HG03457 (cell line): ENCODE measurements around the gene PPP1R10.
A peak's percentile ranks its signal among the peaks of the same experiment; 100 is the strongest.

Experiments used
- ATAC-seq: cut with Tn5 transposase; IDR thresholded peaks from one replicate; pipeline ENCODE4 v1.9.1; 2021; ENCODE audit warnings: moderate number of reproducible peaks; ENCODE audit not compliant: unreplicated experiment

The PPP1R10 gene

GRCh38 chr6:30557683-30557981, 59.4 kb downstream of the PPP1R10 start:
- ATAC-seq = no peak

DNA sequence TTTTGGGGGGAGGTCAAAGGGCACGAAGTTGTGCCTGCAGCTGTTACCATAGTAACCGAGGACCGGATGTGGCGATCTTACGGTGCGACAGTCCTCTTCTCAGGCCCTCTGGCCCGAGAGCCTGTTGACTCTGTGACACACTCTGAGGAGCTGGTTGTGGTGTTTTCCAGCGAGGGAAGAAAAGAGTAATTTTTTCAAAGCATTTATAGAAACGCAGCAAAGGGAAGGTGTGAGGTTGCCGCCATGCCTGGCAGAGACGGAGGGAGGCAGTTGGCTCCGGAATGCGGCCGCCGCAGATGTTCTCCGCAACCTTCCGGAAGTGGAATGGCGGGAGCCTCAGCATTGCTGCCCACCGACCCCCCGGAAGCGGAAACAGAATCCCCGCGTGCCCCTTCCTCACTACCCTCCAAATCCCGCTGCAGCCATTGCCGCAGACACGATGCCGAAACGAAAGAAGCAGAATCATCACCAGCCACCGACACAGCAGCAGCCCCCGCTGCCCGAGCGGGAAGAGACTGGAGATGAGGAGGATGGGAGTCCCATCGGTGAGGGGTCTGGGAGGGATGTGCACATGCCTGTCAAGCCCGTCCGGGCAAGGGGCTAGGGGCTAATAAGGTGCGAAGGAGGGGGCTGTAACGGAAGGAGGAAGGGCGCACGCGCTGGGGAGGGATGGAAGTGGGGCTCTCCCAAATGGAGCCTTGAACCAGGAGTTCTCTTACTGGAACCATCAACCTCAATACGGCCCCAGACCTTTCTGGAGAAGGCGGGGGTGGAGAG, 59.9 kb downstream of the PPP1R10 start, which contains the start of gene PRR3:
Gene PRR3, plus strand, starts transcription at position 390 of the 777 bp plus-strand sequence. Its CDS starts 50 bp downstream, at position 440.
- ATAC-seq = peak; percentile 39

DNA sequence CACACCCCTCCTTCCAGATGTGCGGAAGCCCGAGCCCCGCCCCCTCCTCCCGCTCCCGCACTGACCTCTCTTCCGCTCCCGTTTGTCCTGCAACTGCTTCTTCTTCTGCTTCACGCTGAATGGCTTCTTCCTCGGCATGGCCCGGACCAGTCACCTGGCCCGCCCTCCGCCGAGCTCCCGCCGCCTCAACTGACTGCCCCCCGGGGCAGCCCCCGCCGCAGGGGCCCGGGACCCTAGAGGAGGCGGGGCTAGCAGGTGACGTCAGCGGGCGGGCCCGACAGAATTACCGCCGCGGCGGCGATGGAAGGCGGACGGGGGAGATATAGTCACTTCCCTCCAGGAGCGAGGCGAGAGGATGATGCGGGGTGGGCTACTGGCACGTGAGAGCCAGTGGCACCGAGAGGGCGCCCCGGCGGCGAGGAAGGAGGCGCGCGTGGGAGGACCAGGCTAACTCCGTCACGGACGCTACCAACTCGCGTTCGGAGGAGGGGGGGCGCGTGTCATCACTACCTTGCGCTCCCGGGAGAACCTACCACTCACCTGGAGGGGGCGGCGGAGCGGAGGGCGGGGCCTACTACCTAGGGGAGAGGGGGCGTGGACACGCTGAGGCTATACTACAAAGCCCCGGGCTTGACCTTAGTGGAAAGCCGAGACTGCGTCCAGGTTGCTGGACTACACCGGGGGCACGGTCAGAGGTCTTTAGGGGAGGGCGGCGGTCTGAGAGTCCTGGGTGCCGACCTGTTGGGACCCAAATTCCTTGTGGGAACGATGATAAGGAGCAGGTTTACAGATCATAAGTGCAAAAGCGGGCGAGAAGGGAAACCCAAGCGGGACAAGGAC, 60.8 kb downstream of the PPP1R10 start, which contains the start of gene GNL1:
Gene GNL1, minus strand, starts transcription at position 424 of the 840 bp plus-strand sequence. Its CDS starts 286 bp downstream, at position 138.
- peak; percentile 58 for ATAC-seq

- ATAC-seq = no peak
These were observed 61.3 kb downstream of the PPP1R10 start for GRCh38 chr6:30555816-30556065.

DNA sequence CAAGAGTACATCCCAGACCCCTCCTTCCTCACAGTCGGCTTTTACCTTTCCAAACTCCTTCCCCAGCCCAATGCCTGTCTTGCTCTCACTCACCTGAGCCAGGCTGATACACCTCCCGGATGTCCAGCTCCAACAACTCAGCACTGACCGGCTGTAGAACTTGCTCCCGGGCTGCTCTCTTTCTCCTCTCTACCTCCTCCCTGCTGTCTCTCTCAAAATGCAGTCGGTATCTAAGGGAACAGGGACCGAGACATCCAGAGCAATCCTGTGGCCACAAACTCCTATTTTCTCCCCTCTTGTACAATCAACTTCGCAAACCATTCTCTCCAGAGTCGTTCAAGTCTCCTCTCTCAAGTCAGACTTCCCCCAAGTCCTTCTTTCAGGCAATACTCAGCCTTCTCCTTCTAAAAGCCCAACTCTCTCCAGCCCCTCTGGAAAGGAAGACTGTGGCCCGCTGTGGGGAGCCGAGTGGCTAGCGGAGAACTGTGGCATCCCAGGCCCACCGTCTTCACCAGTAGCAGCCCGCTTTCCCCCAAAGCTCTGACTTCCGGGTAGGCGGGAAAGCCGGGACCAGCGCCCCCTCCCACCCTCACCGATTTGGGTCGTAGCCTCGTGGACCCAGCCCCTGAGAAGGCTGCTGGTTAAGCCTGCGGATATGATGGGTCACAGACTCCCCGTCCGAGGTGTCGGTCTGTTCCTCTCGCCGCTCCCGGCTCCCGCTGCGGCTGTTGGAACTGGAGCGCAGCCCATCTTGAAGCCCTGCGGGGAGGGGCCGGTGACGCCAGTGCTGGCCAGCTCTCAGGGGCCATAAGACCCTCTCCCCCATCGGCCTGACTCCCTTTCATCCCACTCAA, 61.9 kb downstream of the PPP1R10 start:
- ATAC-seq = no peak

- no peak for ATAC-seq
These were observed 62.6 kb downstream of the PPP1R10 start for GRCh38 chr6:30554404-30554803.
